ENCODE measurements around the gene ENTPD2. TPM values are rescaled to one million over a fixed set of nuclear protein-coding genes. Genes with fewer than 3 reads are reported as not detected.

Gene ENTPD2
- total and polyA plus RNA-seq, 8 donors: 0.91 to 6.5 (median 2.7) TPM

GRCh38 chr9:137032858-137033257, 21.0 kb downstream of the ENTPD2 start:
- Histone ChIP-seq H3K27me3 (no peaks in the 10 kb centered on the region), H3K27ac (peak overlapping the region in 1 of 4 donors; percentile 7), H3K36me3 (no peaks in the 10 kb centered on the region), H3K4me3 (no peak overlapping the region), H3K4me1 (peaks cover 4 to 6% (median 4%) of the 10 kb centered on the region in 3 donors), H3K9me3 (no peaks in the 10 kb centered on the region)
- 80 to 93% methylated on average over 10 of the region's 10 CpGs for WGBS, 2 donors
- DNase-seq (peak in 1 of 6 donors; percentile 57), ATAC-seq (peak in 1 of 4 donors; percentile 5), FAIRE-seq (no peak)
- intact Hi-C loops (cut with DNase I): loop anchor here in 1 of 3 donors (5.0 kb wide), 1 partner anchor 261 kb away; no protein-coding TSS in a partner anchor
- TF ChIP-seq, protein P1, sequence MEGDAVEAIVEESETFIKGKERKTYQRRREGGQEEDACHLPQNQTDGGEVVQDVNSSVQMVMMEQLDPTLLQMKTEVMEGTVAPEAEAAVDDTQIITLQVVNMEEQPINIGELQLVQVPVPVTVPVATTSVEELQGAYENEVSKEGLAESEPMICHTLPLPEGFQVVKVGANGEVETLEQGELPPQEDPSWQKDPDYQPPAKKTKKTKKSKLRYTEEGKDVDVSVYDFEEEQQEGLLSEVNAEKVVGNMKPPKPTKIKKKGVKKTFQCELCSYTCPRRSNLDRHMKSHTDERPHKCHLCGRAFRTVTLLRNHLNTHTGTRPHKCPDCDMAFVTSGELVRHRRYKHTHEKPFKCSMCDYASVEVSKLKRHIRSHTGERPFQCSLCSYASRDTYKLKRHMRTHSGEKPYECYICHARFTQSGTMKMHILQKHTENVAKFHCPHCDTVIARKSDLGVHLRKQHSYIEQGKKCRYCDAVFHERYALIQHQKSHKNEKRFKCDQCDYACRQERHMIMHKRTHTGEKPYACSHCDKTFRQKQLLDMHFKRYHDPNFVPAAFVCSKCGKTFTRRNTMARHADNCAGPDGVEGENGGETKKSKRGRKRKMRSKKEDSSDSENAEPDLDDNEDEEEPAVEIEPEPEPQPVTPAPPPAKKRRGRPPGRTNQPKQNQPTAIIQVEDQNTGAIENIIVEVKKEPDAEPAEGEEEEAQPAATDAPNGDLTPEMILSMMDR (IDR thresholded peaks at IDR 0.05): no peak

DNA sequence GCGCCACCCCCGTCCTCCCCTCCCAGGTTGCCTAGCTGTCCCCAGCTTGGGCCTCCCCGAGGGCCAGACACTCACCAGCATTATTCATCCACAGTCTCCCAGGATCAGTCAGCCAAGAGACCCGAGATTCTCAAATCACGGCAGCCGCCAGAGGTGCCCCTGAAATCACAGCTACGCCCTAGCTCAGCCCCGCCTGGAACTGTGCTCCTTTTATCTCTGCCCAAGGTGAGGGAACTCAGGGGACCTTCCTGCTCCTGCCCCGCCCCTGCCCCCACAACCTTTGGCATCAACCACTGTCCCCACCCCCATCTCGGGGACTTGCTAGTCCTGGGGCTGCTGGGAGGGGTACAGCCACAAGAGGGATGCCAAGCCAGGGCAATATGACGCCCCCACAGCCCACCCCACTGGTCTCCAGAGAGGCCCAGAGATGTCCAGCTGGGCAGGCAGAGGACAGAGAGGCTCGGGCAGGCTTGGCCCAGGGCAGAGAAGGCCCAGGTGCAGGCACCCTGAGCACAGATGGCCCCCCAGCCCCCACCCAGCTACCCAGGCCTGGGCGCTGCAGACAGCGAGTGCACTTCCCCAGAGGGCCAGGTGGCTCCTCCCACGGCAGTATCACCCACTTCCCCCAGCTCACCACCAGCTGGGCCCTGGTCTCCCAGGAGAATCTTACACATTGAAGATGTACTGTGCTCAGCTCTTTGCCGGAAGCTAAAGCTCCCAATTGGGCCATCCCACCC, 21.8 kb downstream of the ENTPD2 start, which contains the start of gene FUT7:
TSS of gene FUT7 (minus strand) at position 185 of the 737 bp plus-strand sequence. CDS start at position 88, 97 bp downstream.
- ATAC-seq (no peak), DNase-seq (no peak), FAIRE-seq (no peak)
- Histone ChIP-seq H3K9me3 (no peaks in the 10 kb centered on the region), H3K27me3 (no peaks in the 10 kb centered on the region), H3K36me3 (no peaks in the 10 kb centered on the region), H3K4me1 (peaks cover 9 to 10% (median 9%) of the 10 kb centered on the region in 3 donors), H3K27ac (peak within 1 kb of the TSS in 1 of 4 donors; percentile 7), H3K4me3 (no peak within 1 kb of the TSS)
- 67 to 69% methylated on average over 16 of the region's 16 CpGs for WGBS, 2 donors
- TF ChIP-seq, protein P1 (IDR thresholded peaks at IDR 0.05): no peak
- intact Hi-C loops (cut with DNase I): loop anchor here in 1 of 3 donors (5.0 kb wide), 1 partner anchor 260 kb away; no protein-coding TSS in a partner anchor

- no peak overlapping the region for H3K4me3 ChIP-seq
- no peak for ATAC-seq
Measured at GRCh38 chr9:137030538-137031527, 23.0 kb downstream of the ENTPD2 start.

GRCh38 chr9:137030006-137030405, 23.9 kb downstream of the ENTPD2 start:
- Histone ChIP-seq H3K27ac (no peak overlapping the region), H3K4me3 (no peak overlapping the region), H3K36me3 (no peaks in the 10 kb centered on the region), H3K4me1 (peaks cover 15 to 21% (median 17%) of the 10 kb centered on the region in 3 donors), H3K9me3 (no peaks in the 10 kb centered on the region), H3K27me3 (no peaks in the 10 kb centered on the region)
- FAIRE-seq (no peak), ATAC-seq (no peak), DNase-seq (no peak)
- 63 to 66% methylated on average over 14 to 15 of the region's 15 CpGs for WGBS, 2 donors
- TF ChIP-seq, protein P1 (IDR thresholded peaks at IDR 0.05): no peak
- intact Hi-C loops (cut with DNase I): loop anchor here in 1 of 3 donors (5.0 kb wide), 1 partner anchor 258 kb away; no protein-coding TSS in a partner anchor

More at GRCh38 chr9:137030538-137031527, 23.0 kb downstream of the ENTPD2 start:
- Histone ChIP-seq H3K36me3 (no peaks in the 10 kb centered on the region), H3K27ac (no peak overlapping the region), H3K27me3 (no peaks in the 10 kb centered on the region), H3K4me1 (peaks cover 15 to 21% (median 17%) of the 10 kb centered on the region in 3 donors), H3K9me3 (no peaks in the 10 kb centered on the region)
- no peak for DNase-seq
- TF ChIP-seq, protein P1 (IDR thresholded peaks at IDR 0.05): no peak
- 81 to 88% methylated on average over 63 to 65 of the region's 65 CpGs for WGBS, 2 donors
- intact Hi-C loops (cut with DNase I): loop anchor here in 1 of 3 donors (5.0 kb wide), 1 partner anchor 259 kb away; no protein-coding TSS in a partner anchor
- FAIRE-seq: no peak
